HL-60 (cell line): ENCODE data around the gene FOXK2.

Experiments
- DNase-seq, 2 experiments: peaks; one replicate each; pipeline ENCODE4 v3.0.0-alpha.2; 2010 to 2020; ENCODE audit warnings: low read depth in 1 of 2, low spot score in 1 of 2
- H3K27ac ChIP-seq: fragments of 250-450 bp; sonication (Bioruptor Pico); replicated peaks from 2 replicates; pipeline ENCODE4 v1.5.1; 2020; ENCODE audit warnings: mild to moderate bottlenecking, moderate library complexity
- H3K27me3 ChIP-seq: fragments of 250-450 bp; sonication (Bioruptor Pico); 2 replicates; pipeline ENCODE4 v1.5.1; 2021; ENCODE audit warnings: mild to moderate bottlenecking, moderate library complexity; ENCODE audit not compliant: insufficient read depth, poor library complexity, severe bottlenecking
- H3K4me3 ChIP-seq: replicated peaks from 2 replicates; pipeline ENCODE4 v1.5.1; 2011; ENCODE audit warnings: mild to moderate bottlenecking, control low read depth, low read length; ENCODE audit not compliant: insufficient read depth
- GABPA ChIP-seq: IDR thresholded peaks from 2 replicates; pipeline ENCODE4 v1.6.1; 2012; ENCODE audit warnings: low read depth
- POLR2AphosphoS5 ChIP-seq: IDR thresholded peaks from 2 replicates; pipeline ENCODE4 v1.6.1; 2012; ENCODE audit warnings: low read depth
- SPI1 ChIP-seq: IDR thresholded peaks from 2 replicates; pipeline ENCODE4 v1.6.1; 2012; ENCODE audit warnings: low read depth, mild to moderate bottlenecking, borderline replicate concordance
- TF ChIP-seq, protein P1 (sequence below): IDR thresholded peaks from 2 replicates; pipeline ENCODE4 v1.6.1; 2012; ENCODE audit warnings: low read depth; ENCODE audit not compliant: insufficient replicate concordance
- TF ChIP-seq, protein P2 (sequence below): IDR thresholded peaks from one replicate; pipeline ENCODE4 v1.5.1; 2011; ENCODE audit warnings: low read length, control low read depth, inconsistent platforms; ENCODE audit not compliant: insufficient read depth

Gene FOXK2

DNA sequence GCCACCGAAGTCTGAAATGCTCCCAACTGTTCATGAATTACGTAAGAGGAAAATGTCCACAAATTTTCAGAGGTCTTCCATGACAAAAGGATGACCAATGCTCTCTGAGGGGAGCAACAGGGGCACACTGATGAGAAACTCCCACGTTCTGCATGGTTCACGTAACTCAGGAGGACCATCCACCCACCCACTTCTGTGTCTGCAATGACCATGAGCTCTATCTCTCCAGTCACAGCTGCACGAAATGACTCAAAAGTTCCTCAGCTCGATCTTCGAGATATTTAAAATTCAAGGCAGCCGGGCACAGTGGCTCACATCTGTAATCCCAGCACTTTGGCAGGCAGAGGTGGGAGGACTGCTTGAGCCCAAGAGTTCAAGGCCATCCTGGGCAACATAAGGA, 112.9 kb downstream of the FOXK2 start:
- H3K27ac ChIP-seq, result no peak overlapping the region
- DNase-seq, result no peak
- no peaks in the 10 kb centered on the region for H3K27me3 ChIP-seq
- TF ChIP-seq POLR2AphosphoS5 (no peak), GABPA (no peak), SPI1 (no peak)
- TF ChIP-seq, protein P1, sequence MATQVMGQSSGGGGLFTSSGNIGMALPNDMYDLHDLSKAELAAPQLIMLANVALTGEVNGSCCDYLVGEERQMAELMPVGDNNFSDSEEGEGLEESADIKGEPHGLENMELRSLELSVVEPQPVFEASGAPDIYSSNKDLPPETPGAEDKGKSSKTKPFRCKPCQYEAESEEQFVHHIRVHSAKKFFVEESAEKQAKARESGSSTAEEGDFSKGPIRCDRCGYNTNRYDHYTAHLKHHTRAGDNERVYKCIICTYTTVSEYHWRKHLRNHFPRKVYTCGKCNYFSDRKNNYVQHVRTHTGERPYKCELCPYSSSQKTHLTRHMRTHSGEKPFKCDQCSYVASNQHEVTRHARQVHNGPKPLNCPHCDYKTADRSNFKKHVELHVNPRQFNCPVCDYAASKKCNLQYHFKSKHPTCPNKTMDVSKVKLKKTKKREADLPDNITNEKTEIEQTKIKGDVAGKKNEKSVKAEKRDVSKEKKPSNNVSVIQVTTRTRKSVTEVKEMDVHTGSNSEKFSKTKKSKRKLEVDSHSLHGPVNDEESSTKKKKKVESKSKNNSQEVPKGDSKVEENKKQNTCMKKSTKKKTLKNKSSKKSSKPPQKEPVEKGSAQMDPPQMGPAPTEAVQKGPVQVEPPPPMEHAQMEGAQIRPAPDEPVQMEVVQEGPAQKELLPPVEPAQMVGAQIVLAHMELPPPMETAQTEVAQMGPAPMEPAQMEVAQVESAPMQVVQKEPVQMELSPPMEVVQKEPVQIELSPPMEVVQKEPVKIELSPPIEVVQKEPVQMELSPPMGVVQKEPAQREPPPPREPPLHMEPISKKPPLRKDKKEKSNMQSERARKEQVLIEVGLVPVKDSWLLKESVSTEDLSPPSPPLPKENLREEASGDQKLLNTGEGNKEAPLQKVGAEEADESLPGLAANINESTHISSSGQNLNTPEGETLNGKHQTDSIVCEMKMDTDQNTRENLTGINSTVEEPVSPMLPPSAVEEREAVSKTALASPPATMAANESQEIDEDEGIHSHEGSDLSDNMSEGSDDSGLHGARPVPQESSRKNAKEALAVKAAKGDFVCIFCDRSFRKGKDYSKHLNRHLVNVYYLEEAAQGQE, result no peak
- TF ChIP-seq, protein P2, sequence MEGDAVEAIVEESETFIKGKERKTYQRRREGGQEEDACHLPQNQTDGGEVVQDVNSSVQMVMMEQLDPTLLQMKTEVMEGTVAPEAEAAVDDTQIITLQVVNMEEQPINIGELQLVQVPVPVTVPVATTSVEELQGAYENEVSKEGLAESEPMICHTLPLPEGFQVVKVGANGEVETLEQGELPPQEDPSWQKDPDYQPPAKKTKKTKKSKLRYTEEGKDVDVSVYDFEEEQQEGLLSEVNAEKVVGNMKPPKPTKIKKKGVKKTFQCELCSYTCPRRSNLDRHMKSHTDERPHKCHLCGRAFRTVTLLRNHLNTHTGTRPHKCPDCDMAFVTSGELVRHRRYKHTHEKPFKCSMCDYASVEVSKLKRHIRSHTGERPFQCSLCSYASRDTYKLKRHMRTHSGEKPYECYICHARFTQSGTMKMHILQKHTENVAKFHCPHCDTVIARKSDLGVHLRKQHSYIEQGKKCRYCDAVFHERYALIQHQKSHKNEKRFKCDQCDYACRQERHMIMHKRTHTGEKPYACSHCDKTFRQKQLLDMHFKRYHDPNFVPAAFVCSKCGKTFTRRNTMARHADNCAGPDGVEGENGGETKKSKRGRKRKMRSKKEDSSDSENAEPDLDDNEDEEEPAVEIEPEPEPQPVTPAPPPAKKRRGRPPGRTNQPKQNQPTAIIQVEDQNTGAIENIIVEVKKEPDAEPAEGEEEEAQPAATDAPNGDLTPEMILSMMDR, result no peak
- H3K4me3 ChIP-seq, result no peak overlapping the region

DNA sequence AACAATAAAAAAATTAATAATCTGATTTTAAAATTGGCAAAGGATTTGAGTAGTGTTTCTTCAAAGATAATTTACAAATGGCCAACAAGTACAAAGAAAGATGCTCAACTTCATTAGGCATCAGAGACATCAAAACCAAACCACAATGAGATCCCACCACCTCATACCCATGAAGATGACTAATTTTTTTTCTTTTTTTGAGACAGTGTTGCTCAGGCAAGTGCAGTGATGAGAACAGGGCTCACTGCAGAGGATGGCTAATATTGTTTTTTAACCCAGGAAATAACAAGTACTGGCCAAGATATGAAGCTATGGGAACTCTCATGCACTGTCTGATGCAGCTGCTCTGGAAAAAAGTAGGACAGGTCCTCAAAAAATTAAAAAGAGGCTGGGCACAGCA, 113.8 kb downstream of the FOXK2 start:
- no peak overlapping the region for H3K27ac ChIP-seq
- TF ChIP-seq, protein P2, result no peak
- TF ChIP-seq POLR2AphosphoS5, result no peak
- TF ChIP-seq, protein P1, result no peak
- no peak for TF ChIP-seq SPI1
- no peak for TF ChIP-seq GABPA
- H3K4me3 ChIP-seq, result no peak overlapping the region
- DNase-seq, result no peak
- H3K27me3 ChIP-seq, result no peaks in the 10 kb centered on the region

DNA sequence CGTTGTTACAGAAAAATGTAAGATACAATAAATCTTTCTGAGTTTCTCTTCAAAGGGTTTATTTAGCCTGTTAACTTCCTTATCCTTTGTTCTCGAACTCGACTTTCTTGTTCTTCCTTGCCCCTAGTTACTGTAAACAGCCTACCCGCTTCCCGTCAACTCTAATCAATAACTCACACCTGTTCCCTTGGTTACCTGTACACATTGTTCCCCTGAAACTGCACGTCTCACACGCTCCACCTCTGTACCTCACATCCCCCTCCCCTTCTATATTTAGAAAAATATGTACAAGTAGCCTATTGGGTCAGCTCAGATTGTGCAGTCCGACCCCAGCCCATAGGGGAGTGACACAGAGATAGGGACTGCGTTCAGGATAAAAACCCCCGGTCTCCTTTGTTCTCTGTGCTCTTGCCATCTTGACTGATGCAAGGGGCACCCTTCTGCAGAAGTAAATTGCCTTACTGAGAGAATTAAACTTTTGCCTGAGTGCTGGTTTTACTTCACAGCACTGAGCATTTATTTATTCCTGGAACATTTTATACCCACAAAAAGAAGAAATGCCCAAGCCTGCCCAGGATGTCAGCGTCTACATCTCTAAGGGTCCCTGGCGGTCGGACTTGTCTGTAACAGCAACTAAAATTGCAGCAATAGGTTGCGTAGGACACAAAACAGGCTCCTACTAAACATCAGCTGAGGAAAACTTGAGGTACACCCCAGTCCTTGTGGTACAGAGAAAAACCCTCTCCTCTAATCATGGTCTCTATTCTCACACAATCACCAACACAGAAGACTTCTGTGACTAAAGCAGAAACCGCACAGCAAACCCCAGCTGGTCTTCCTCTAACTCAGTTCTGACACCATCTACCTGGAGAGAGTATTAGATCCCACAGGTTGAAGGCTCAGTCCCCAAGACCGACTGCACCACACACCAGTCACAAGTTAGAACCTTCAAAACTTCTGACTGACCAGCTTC, 117.4 kb downstream of the FOXK2 start:
- H3K4me3 ChIP-seq, result no peak overlapping the region
- DNase-seq, result no peak
- no peaks in the 10 kb centered on the region for H3K27me3 ChIP-seq
- TF ChIP-seq, protein P2, result no peak
- no peak for TF ChIP-seq GABPA
- TF ChIP-seq, protein P1, result no peak
- TF ChIP-seq POLR2AphosphoS5, result no peak
- TF ChIP-seq SPI1, result no peak
- H3K27ac ChIP-seq, result no peak overlapping the region
